GM18868 (cell line): ENCODE measurements around the gene DCST1.
A peak's percentile ranks its signal among the peaks of the same experiment; 100 is the strongest.

Experiments
- ATAC-seq: cut with Tn5 transposase; IDR thresholded peaks from one replicate; pipeline ENCODE4 v1.9.1; 2021; ENCODE audit warnings: mild to moderate bottlenecking, moderate library complexity; ENCODE audit not compliant: unreplicated experiment

The DCST1 gene

GRCh38 chr1:155070158-155070621 is 36.6 kb downstream of the DCST1 start:
- ATAC-seq = no peak

DNA sequence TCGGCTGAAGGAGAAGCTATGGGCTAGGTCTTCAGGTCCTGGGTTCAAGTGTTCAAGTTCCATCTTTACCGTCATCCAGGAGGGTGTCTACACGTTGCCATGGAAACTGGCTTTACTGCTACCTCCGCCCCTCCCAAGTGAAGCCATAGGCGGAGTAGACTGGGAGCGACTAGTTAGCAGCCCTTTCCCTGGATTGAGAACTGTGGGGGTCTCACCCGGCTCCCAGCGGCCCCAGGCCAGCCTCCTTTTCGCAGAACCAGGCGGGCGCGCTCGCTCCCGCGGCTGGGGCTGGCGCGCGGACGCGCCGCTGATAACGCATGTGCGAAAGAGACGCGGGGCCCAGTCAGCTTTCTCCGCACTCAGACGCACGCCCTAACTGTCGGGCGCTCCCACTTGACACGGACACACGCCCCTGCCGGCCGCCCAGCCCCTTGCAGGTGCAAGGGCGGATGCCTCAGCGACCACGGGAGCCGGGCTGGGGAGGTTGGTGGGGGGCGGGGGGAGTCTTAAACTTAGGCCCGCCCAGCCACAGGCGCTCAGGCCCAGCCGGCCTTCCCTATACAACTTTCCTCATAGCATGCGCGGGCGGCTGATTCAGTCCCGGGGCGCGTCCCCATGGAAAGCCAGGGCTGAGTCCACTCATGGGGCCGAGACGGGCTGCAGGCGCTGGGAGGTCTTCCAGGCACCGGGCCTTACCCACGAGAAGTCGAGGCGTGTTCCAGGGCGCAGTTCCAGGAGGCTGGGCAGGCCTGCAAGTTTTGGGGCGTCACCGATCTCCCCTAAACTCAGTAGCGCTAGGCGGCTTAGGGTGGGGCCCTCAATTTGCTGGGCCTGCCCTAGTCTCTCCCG is 37.3 kb downstream of the DCST1 start:
- peak; percentile 63 for ATAC-seq

- ATAC-seq = no peak
Measured at GRCh38 chr1:155071701-155072100, 38.1 kb downstream of the DCST1 start.

- ATAC-seq = no peak
Measured at GRCh38 chr1:155072531-155073289, 39.1 kb downstream of the DCST1 start.

GRCh38 chr1:155073377-155074242 is 40.0 kb downstream of the DCST1 start:
- no peak for ATAC-seq

- ATAC-seq = no peak
Measured at GRCh38 chr1:155075535-155075934, 41.9 kb downstream of the DCST1 start.

DNA sequence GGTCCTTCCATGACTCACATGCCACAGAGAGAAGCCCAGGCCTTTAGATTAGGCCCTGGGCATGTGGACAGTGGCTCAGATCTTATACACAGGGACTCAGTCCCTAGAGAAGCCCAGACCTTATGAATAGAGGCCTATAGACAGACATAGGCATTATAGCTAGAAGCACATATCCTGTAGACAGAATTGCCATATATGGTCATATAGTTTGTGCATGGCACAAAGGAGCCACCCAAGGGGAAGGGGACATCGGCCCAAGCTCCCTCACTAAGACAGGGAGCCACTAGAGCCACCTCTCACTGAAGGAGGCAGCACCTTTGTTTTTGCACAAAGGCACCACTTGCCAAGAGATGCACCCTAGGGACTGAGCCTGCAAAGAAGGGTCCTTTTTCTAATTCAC is 42.7 kb downstream of the DCST1 start:
- no peak for ATAC-seq

- ATAC-seq = no peak
Measured at GRCh38 chr1:155077346-155077745, 43.7 kb downstream of the DCST1 start.

DNA sequence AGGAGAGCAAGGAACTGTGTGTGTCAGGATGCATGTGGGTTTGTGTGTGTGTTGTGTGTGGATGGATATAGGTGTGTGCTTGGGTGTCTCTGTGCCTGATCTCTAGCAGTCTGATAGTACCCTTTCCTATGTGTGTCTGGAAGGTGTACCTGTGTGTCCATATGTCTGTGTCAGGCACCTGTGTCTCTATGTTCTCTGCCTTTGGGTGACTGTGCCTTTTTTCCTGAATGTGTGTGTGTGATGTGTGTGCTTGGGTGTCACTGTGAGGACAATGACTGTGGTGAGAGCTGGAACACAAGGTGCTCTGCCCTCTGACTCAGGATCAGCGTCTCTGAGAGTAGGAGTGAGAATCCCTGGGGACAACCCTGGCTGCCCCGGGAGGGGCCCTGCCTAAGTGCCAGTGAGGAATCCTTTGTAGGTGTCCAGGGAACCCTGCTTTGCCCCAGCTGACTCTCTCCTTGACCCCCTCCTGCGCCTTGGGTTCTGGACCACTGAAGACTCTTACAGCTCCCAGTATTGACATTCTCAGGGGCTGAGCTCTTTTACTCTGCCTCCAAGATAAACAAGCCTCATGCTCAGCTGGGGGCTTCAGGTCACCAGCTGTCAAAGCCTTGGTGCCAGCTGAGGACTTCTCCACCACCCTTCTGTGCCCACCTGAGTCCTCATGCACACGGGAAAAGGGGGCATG is 44.3 kb downstream of the DCST1 start:
- ATAC-seq = no peak

- ATAC-seq = no peak
Measured at GRCh38 chr1:155078469-155079209, 45.0 kb downstream of the DCST1 start, which contains the start of gene EFNA3. TSS of gene EFNA3 (plus strand) at chr1:155078837. CDS start at chr1:155078942, 105 bp downstream.

DNA sequence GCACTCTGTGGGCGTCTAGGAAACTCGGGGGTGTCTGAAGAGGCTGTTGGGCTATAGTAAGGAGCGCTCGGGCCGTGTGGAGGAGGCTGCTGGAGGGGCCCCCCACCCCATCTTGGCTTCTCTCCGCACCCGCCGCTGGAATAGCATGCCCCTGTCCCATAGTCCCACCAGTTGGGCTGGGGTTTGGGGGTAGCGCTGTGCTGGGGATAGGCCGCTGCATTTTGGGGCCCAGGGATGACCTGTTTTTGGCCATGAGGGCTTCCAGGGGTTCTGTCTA is 45.5 kb downstream of the DCST1 start:
- ATAC-seq = no peak

DNA sequence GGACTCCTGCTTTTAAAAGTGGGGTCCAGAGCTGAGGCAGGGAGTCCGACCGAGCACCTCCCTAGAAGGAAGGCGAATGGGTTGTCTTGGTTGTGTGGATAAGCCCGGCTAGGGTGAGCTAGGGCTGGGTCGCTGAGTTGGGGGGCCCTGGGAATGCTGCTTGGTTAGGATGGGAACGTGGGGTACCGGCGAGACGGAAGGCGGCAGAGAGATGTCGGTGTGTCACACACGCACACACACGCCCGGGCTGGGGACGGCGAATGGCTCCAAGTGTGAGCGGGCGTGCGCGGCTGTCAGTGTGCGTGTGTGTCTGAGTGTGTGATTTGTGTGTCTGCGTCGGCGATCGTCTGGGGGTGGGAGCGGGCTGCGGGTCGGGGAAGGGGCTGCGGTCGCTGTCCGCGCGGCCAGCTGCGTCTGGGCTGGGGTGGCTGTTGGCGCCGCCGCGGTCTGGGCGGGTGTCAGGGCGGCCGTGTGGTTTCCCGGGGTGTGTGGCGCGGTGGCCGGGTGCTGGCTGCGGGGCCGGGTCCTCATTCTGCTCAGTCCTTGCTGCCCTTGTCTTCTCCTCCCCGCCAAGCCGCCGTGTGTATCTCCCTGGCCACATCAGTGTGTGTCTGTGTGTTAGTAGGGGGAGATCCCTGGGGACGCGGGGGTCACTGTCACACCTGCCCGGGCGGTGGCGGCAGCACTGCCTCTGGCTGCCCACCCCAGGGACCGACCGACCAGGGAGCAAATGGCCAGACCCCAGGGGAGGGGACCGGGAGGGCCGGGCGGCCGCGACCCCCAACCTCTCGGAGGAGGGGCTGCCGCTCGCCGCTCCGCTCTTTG is 46.1 kb downstream of the DCST1 start:
- ATAC-seq = no peak

GRCh38 chr1:155080312-155081228 is 46.9 kb downstream of the DCST1 start:
- ATAC-seq = no peak

GRCh38 chr1:155081472-155082300 is 48.1 kb downstream of the DCST1 start:
- no peak for ATAC-seq

DNA sequence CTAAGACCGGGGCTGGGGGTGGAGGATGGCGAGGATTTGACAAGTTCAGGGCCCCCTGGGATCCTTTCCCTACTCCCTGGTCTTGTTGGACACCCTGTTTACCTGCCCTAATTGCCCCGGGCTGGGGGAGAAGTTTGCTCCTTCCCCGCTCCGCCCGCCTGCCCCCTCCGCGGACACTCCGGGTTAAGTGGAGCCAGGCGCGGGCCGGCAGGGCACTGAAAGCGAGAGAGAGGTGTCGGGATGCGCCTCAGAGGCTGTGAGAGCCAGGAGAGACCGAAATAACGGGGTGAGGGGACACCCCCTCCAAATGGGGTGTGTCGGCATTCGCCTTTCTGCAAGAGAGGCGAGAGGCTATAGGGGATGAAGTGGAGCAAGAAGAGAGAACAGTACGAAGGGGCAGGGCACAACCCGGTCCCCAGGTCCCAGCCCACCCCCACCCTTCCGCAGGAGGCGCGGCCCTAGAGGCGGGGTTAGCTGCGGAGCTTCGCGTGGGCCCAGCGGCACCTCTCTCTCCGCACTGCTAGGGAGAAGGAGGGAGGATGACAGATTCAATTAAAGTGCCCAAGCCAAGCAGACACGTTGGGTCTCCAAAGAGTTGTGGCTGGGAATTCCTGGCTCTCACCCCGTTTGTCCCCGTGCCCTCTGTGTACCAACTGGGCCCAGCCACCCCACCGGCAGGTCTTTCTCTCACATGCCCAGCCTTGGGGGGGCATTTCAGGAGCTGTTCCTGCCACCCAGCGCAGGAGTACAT is 48.9 kb downstream of the DCST1 start:
- no peak for ATAC-seq

GRCh38 chr1:155083052-155083541 is 49.5 kb downstream of the DCST1 start:
- ATAC-seq = no peak
